HEK293T (cell line): ENCODE measurements around the gene EXOC3L2.

Source experiments
- ELF4 ChIP-seq: fragments of 450-650 bp; IDR thresholded peaks from 2 replicates; pipeline ENCODE4 v1.6.1; 2017; ENCODE audit warnings: antibody characterized with exemption
- FOXA1 ChIP-seq: fragments of 450-650 bp; IDR thresholded peaks from 2 replicates; pipeline ENCODE4 v1.6.1; 2016; ENCODE audit warnings: mild to moderate bottlenecking
- FOXK2 ChIP-seq: fragments of 450-650 bp; IDR thresholded peaks from 2 replicates; pipeline ENCODE4 v1.6.1; 2016; ENCODE audit warnings: mild to moderate bottlenecking
- FOXM1 ChIP-seq: fragments of 450-650 bp; IDR thresholded peaks from 2 replicates; pipeline ENCODE4 v1.6.1; 2017; ENCODE audit warnings: mild to moderate bottlenecking, borderline replicate concordance
- PKNOX1 ChIP-seq: fragments of 450-650 bp; IDR thresholded peaks from 2 replicates; pipeline ENCODE4 v1.6.1; 2016
- SP1 ChIP-seq: fragments of 450-650 bp; IDR thresholded peaks from 2 replicates; pipeline ENCODE4 v1.6.1; 2017
- TARDBP ChIP-seq: fragments of 450-650 bp; IDR thresholded peaks from 2 replicates; pipeline ENCODE4 v1.6.1; 2016
- ZNF384 ChIP-seq: fragments of 450-650 bp; IDR thresholded peaks from 2 replicates; pipeline ENCODE4 v1.6.1; 2016

GRCh38 chr19:45247136-45247535 lies 1.9 kb upstream of the EXOC3L2 start:
- no peak for TF ChIP-seq TARDBP
- TF ChIP-seq FOXM1 = no peak
- TF ChIP-seq ZNF384 = no peak
- no peak for TF ChIP-seq SP1
- no peak for TF ChIP-seq FOXK2
- no peak for TF ChIP-seq FOXA1
- TF ChIP-seq ELF4 = no peak
- no peak for TF ChIP-seq PKNOX1
